ENCODE results near the gene R3HDM4. TPM values are rescaled to one million over a fixed set of nuclear protein-coding genes. Genes with fewer than 3 reads are reported as not detected.

R3HDM4 gene
- polyA plus RNA-seq, 4 donors, result 44.0 to 61.4 (median 46.7) TPM

DNA sequence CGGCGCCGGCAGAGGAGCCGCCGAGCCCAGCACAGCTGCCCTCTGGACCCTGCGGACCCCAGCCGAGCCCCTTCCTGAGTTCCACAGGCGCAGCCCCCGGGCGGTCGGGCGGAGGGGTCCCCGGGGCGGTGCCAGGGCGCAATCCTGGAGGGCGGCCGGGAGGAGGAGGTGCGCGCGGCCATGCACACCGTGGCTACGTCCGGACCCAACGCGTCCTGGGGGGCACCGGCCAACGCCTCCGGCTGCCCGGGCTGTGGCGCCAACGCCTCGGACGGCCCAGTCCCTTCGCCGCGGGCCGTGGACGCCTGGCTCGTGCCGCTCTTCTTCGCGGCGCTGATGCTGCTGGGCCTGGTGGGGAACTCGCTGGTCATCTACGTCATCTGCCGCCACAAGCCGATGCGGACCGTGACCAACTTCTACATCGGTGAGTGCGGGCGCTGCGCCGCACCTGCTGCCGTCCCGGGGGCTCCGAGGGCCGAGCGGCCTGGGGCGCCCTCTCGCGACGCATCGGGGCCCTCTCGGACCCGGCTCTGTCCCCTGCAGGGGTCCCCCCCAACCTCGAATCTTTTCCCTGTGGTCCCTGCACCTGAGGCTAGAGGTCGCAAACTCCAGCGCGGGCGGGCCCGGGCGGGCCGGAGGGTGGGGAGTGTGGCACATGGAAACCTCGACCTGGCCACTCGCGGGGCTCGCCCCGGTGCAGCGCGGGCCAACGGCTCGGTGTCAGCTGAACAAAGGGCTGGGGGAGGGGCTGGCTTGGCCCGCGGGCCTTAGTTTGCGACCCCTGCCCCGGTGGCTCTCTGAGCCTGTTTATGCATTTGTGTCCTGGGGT is 4.5 kb upstream of the R3HDM4 start, which contains the start of gene KISS1R:
TSS of gene KISS1R (plus strand) at position 11 of the 829 bp plus-strand sequence. CDS start at position 181, 170 bp downstream.
- no peak for DNase-seq (ENCODE audit: low read depth in 4 of 4, low spot score in 3 of 4)

DNA sequence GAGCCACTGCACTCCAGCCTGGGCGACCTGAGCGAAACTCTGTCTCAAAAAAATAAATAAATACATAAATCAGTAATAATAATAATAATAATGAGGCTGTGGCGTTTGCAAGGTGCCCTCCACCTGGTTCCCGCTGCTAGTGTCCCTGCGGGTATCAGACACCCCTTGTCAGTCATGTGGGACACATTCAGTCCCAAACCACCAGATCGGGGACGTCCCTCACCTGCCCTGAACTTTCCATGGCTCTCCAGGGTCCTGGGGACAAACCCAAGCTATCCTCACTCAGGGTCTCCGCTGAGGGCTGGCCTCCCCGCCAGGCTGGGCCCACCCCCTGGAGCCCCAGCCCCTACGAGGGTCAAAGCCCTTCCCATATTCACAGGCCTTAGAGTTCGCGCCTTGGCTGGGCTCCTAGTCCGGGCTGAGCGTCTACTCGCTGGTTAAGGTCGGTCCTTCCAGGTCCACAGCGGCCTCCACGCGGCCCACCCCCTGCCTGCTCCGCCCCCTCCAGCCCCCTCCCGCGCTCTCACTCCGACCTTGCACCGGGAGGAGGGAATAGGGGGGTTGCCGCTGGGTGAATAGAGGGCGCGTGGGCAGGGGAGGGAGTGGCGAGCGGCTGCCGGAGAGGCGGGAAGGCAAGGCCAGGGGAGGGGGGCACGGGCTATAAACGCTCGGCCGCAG is 3.8 kb upstream of the R3HDM4 start:
- DNase-seq (ENCODE audit: low read depth in 4 of 4, low spot score in 3 of 4), result no peak

DNA sequence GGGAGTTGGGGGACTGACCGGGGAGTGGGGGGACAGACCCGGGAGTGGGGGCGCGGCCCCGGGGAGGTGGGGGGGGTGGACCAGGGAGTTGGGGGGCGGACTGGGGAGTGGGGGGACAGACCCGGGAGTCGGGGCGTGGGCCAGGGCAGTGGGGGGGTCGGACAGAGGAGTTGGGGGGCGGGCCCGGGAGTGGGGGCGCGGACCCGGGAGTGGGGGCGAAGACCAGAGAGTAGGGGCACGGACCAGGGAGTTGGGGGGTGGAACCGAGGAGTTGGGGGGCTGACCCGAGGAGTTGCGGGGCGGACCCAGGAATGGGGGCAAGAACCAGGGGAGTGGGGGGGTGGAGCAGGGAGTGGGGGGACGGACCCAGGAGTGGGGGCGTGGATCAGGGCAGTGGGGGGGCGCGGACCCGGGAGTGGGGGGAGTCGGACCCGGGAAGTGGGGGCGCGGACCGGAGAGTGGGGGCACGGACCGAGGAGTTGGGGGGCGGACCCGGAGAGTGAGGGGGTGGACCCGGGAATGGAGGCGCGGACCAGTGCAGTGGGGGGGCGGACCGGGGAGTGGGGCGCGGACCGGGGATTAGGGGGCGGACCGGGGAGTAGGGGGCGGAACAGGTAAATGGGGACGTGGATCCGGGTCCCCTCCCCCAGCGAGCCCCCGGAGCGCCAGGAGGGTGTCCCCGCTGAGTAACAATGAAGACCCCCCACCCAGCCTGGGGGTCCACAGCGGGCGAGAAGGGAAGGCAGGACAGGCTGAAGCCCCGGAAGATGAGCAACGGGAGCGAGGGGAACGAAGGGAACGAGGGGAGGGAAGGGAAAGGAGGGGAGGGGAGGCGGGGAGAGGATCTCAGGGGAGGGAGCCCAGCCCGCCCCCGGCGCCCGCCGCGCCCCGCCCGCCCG is 589 bp downstream of the R3HDM4 start:
- no peak for DNase-seq (ENCODE audit: low read depth in 4 of 4, low spot score in 3 of 4)

DNA sequence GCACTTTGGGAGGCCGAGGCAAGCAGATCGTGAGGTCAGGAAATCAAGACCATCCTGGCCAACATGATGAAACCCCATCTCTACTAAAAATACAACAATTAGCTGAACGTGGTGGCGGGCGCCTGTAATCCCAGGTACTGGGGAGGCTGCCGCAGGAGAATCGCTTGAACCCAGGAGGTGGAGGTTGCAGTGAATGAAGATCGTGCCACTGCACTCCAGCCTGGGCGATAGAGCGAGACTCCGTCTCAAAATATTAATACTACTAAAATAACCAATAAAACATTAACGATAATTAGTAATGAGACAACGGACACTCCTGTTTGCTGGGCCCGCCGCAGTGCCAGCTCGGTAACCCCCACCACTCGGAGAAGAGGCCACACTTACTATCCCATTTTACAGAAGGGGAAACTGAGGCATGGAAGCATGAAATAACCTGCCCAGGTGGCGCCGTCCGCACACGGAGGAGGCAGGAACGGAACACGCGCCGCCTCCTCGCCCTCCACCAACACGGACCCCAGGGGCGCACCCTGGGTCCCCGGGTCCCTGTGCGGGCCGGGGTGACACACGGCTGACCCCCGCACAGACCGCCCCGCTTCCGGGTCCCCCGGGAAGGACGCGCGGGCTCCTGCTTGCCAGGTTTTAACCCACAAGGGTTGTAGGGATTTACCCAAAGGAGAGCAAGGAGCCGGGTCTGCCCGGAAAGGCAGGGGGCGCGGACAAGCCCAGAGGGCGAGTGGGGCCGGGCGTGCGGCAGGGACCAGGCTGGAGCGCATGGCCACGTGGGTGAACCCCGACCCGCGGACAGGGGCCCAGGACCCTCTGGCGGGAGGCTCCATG is 1.6 kb downstream of the R3HDM4 start:
- no peak for DNase-seq (ENCODE audit: low read depth in 4 of 4, low spot score in 3 of 4)

DNA sequence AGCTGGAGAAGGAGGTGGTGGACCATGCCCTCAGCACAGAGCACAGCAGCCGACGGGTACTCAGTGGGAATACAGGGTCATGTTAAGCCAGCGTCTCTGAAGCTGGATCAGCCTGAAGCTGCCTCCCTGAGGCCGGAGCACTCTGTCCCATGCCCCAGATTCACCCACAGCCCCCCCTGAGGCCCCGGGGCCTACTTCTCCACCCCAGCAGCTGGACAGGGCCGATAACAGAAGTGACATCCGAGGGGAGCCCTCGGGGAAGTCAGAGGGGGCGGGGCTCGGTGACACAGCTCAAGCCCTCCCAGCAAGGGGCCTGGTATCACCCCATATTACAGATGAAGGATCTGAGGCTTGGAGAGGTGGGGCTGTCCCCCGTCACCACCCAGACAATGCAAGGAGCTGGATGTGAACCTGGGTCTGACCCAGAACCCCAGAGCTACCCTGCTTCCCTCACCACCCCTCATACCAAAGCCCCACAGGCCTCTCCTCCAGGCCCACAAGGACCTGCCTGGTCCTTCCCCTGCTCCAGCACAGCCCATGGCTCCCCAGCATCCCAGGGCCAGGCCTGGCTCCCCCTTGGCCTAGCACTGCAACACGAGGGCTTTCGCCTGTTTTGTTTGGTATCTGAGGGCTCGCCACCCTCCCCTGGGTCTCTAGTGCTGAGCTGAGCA is 5.7 kb downstream of the R3HDM4 start:
- no peak for DNase-seq (ENCODE audit: low read depth in 4 of 4, low spot score in 3 of 4)

DNA sequence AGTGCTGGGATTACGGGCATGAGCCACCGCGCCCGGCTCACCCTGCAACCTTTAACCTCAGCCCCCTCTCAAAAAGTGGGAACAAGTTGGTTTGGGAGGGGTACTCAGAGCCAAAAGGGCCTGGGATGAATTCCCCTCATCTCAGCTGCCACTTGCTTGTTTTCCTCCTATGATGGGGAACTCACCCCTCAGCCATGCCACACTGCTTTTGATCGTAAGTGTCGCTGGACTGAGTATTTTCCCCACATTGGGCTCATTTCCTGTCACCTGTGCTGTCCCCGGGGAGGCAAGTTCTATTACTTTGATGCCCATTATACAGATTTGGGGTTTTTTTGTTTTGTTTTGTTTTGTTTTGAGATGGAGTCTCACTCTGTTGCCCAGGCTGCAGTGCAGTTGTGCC is 6.5 kb downstream of the R3HDM4 start:
- DNase-seq (ENCODE audit: low read depth in 4 of 4, low spot score in 3 of 4), result no peak

DNA sequence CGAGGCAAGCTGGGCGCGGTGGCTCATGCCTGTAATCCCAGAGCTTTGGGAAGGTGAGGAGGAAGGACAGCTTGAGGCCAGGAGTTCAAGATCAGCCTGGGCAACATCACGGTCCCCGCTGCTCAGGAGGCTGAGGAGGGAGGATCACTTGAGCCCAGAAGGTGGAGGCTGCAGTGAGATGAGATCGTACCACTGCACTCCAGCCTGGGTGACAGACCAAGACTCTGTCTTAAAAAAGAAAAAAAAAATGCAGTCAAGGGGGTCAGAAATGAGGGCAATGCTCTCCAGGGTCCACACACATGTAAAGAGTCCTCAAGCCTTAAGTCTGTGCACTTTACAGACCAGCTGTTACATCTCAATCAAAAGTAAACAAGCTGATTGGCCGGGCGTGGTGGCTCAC is 8.5 kb downstream of the R3HDM4 start:
- DNase-seq (ENCODE audit: low read depth in 4 of 4, low spot score in 3 of 4), result no peak

DNA sequence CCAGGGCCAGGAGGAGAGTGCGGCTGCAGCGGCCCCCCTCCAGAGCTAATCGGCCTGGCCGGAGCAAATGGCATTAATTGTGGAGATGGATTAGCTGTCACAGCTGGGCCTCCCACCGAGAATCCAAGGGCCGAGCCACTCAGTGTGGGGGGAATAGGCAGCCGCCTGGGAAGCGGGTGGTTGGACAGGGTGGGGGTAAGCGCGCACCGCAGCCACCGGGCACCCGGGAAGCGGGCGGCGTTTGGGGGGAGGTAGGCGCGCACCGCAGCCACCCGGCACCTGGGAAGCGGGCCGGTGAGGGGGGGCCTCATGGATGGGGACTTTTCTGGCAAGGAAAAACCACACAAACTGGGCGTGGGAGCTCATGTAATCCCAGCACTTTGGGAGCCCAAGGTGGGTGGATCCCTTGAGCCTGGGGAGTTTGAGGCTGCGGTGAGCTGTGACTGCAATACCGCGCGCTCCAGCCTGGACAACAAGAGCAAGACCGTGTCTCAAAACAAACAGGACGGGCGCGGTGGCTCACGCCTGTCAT is 9.7 kb downstream of the R3HDM4 start:
- DNase-seq (ENCODE audit: low read depth in 4 of 4, low spot score in 3 of 4), result no peak

DNA sequence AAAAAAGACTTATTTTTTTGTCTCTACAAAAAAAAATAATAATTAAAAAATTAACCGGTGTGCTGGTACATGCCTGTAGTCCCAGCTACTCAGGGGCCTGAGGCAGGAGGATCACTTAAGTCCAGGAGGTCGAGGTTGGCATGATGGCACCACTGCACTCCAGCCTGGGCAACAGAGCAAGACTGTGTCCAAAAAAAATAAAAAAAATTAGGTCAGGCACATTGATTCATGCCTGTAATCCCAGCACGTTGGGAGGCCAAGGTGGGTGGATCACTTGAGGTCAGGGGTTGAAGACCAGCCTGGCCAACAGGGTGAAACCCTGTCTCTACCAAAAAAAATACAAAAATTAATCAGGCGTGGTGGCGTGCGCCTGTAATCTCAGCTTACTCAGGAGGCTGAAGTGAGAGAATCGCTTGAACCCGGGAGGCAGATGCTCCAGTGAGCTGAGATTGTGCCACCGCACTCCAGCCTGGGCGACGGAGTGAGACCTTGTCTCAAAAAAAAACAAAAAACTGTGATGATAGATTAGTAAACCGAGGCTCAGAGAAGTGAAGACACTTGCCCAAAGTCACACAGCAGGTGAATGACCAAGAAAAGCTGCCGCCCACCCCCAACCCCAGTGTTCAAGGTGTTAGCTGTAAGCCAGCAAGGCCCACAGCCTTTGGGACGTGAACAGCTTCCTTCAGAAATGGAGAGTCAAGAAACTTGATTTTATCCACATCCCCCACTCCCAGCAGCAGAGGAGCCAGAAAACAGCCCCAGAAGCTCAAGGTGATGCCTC is 10.4 kb downstream of the R3HDM4 start:
- DNase-seq (ENCODE audit: low read depth in 4 of 4, low spot score in 3 of 4), result no peak

DNA sequence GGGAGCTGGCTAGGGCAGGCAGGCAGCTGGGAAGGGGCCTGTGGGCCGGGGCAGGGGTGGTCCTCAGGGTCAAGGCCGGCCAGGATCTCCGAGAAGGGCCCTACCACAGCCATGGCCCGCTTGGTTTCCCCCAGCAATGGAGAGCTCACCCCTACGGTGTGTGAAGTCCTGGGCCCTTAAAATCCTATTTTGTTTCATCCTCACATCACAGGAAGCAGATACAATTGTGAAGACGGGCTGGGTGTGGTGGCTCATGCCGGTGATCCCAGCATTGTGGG is 11.0 kb downstream of the R3HDM4 start:
- no peak for DNase-seq (ENCODE audit: low read depth in 4 of 4, low spot score in 3 of 4)

DNA sequence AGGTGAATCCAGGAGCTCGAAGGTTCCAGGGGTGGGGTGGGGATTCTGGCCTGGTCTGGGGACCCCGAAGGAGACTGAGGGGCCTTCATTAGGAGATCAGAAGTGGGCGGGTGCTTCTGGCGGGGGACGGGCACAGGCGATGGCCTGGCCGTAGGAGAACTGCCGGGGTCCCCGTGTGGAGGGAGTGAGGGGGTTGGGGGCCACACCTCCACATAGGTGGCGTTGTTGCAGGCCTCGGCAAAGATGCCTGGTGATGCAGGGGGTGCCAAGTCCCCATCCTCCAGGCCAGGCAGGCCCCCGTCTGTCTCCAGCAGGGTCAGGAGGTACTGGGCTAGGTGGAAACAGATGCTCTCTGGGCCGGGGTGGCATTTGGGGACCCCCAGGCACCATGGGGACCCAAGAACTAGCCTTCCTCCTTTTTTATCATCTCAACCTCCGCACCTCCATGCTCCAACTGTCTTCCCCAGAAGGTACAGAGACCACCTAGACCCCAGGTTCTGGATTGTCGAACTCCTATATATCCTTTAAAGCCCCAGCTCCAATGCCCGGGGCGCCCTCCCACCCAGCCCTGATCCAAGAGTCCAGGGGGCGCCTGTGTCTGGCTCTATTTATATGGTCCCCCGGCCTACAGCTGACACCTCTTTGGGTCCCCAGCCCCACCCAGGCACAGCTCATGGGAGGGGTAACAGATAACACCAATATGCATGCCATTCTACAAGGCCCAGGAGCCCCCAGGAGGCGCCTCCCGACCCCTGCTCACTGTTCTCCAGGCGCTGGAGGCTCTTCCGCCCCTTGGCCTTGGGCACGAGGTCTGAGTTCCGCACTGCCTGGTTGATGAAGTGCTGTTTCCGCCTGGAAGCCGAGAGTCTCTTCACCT is 11.6 kb downstream of the R3HDM4 start:
- DNase-seq (ENCODE audit: low read depth in 4 of 4, low spot score in 3 of 4), result no peak

DNA sequence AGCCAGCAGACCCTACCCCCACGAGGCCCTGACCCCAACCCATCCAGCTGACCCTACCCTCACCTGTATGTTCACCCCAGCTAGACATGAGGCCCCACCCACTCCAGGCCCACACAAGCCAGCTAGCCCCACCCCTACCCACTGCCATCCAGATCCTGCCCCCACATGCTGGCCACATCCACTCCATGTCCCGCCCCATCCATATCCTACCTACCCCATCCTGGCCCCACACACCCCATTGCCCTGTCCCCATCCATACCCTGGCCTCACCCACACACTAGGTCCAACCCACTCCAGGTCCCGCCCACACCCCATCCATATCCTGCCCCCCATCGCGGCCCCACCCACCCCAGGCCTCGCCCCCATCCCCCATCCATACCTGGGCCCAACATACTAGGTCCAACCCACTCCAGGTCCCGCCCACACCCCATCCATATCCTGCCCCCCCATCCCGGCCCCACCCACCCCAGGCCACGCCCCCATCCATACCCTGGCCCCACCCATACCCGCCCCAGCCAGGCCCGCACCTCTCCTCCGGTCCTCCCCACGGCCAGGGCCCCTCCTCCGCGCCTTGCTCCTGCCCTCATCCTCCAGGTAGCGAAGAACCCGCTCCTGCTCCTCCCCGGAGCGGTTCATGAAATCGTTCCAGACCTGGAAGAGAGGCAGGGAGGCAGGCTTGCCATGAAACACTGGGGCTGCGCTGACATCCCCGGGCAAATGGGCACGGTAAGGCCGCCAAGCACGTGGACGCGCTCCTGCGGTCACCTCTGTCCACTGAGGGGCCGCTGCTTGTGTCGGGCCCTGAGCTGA is 12.5 kb downstream of the R3HDM4 start:
- no peak for DNase-seq (ENCODE audit: low read depth in 4 of 4, low spot score in 3 of 4)

DNA sequence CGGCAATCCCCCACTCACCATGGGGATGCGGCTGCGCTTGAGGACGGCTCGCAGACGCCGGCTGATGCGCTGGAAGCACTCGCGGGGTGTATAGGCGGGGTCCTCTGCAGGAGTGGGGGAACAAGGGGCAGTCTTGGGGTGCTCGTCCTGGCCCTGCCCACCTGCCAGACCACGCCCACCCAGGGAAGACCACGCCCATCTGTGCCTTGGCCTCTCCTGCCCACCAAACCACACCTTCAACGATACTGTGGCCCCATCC is 13.0 kb downstream of the R3HDM4 start:
- no peak for DNase-seq (ENCODE audit: low read depth in 4 of 4, low spot score in 3 of 4)

DNA sequence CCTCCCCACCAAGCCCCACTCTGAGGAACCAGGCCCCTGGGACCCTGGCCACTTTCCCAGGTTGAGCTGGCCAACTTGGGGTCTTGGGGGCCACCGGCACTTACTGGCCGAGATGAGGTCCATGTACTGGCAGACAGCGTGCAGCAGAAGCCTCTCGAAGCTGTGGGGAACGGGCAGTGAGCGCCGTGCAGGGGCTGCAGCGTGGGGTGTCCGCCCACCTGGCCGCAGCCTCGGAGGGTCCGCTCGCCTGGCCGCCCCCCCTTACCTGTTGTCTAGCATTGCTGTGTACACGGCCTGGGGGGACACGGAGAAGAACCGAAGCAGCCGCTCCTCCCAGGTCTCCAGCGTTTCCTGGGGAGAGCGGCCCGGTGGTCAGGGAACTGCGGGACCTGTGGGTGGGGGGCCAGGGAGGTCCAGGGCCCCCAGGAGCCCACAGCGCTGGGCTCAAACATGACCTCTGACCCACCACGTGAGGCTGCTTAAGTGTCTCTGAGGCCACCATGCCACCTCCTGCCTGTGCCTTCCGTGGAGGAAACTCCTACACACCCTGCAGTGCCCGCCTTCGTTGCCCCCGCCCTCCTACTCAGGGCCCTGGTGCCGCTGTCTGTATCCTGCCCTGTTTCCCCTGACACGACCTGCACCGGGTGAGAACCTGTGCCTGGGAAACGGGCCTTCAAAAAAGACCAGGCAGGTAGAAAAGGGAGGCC is 13.5 kb downstream of the R3HDM4 start:
- DNase-seq (ENCODE audit: low read depth in 4 of 4, low spot score in 3 of 4), result no peak

DNA sequence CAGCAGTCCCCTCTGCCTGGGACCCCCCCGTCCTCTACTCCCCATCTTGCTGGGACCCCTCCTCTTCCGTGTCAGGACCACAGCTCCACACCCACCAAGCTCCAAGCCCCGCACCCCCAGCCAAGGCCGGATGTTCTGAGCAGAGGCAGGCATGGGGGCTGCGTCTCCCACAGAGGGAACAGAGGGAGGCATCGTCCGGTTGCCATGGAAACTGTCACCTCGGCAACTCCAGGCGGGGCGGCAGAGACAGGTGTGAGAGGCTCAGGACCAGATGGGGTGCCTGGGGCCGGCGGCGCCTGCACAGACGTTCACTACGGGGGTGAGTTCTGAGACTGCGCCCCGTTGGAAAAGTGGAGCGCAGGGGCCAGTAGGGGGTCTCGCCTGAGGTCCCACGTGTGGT is 14.4 kb downstream of the R3HDM4 start:
- DNase-seq (ENCODE audit: low read depth in 4 of 4, low spot score in 3 of 4), result peak in 1 of 4 donors; percentile 57

DNA sequence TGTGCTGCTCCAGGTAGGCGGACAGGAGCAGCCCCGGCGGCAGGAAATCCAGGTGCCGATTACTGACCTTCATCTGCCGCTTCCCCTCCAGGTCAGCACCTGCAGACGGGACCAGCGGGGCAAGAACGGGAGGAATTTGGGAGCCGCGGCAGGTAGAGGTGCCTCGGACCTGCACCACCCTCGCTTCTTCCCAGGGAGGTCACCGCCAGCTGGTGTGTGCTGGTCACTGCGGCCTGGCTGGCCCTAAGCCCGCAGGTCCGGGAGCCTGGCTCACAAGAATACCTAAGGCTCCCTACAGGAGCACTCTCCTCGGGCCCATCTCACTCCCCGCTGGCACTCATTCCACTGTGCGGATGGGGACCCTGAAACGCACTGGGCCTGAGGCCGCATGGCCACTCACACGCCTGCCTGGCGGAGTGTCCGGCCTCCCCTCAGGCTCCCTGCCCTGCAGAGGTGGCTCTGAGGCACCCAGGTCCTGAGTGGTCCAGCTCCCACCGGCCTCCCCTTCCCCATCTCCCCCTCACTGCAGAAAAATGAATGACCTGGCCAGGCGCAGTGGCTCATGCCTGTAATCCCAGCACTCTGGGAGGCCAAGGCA is 15.5 kb downstream of the R3HDM4 start:
- DNase-seq (ENCODE audit: low read depth in 4 of 4, low spot score in 3 of 4), result no peak

Data from right renal pelvis (tissue), 4 donors.